Measurements from ENCODE around the gene TTC34.

TTC34 gene

GRCh38 chr1:2796890-2797740, 4.4 kb downstream of the TTC34 start:
- Histone ChIP-seq H3K9me3 (ENCODE audit: control insufficient read depth in 1 of 2, low read length in 2 of 2) (peaks cover 15% of the 10 kb centered on the region in 2 donors), H3K27me3 (ENCODE audit: control insufficient read depth in 1 of 2, insufficient read depth in 2 of 2, low read length in 2 of 2) (no peaks in the 10 kb centered on the region), H3K9ac (ENCODE audit: low read depth in 1 of 2, low read length in 2 of 2) (no peak overlapping the region), H3K36me3 (ENCODE audit: control insufficient read depth in 1 of 2, insufficient read depth in 2 of 2, low read length in 2 of 2) (no peaks in the 10 kb centered on the region), H3K27ac (ENCODE audit: low read depth, low read length) (no peak overlapping the region), H3K4me3 (ENCODE audit: low read depth in 1 of 2, low read length in 2 of 2) (no peak overlapping the region), H3K4me1 (ENCODE audit: control insufficient read depth in 1 of 2, insufficient read depth in 2 of 2, low read length in 2 of 2) (no peaks in the 10 kb centered on the region)

- Histone ChIP-seq H3K4me3 (ENCODE audit: low read depth in 1 of 2, low read length in 2 of 2) (no peak overlapping the region), H3K9me3 (ENCODE audit: control insufficient read depth in 1 of 2, low read length in 2 of 2) (peaks cover 17% of the 10 kb centered on the region in 2 donors), H3K9ac (ENCODE audit: low read depth in 1 of 2, low read length in 2 of 2) (no peak overlapping the region), H3K27me3 (ENCODE audit: control insufficient read depth in 1 of 2, insufficient read depth in 2 of 2, low read length in 2 of 2) (peaks cover 0 to 4% of the 10 kb centered on the region in 2 donors), H3K4me1 (ENCODE audit: control insufficient read depth in 1 of 2, insufficient read depth in 2 of 2, low read length in 2 of 2) (no peaks in the 10 kb centered on the region), H3K27ac (ENCODE audit: low read depth, low read length) (no peak overlapping the region), H3K36me3 (ENCODE audit: control insufficient read depth in 1 of 2, insufficient read depth in 2 of 2, low read length in 2 of 2) (no peaks in the 10 kb centered on the region)
Observed at GRCh38 chr1:2795926-2796325, 5.6 kb downstream of the TTC34 start.

- H3K27ac ChIP-seq (ENCODE audit: low read depth, low read length) = no peak overlapping the region
- H3K4me1 ChIP-seq (ENCODE audit: control insufficient read depth in 1 of 2, insufficient read depth in 2 of 2, low read length in 2 of 2) = no peaks in the 10 kb centered on the region
- peaks cover 8 to 16% of the 10 kb centered on the region in 2 donors for H3K27me3 ChIP-seq (ENCODE audit: control insufficient read depth in 1 of 2, insufficient read depth in 2 of 2, low read length in 2 of 2)
- no peak overlapping the region for H3K4me3 ChIP-seq (ENCODE audit: low read depth in 1 of 2, low read length in 2 of 2)
- peaks cover 17% of the 10 kb centered on the region in 2 donors for H3K9me3 ChIP-seq (ENCODE audit: control insufficient read depth in 1 of 2, low read length in 2 of 2)
- no peak overlapping the region for H3K9ac ChIP-seq (ENCODE audit: low read depth in 1 of 2, low read length in 2 of 2)
- no peaks in the 10 kb centered on the region for H3K36me3 ChIP-seq (ENCODE audit: control insufficient read depth in 1 of 2, insufficient read depth in 2 of 2, low read length in 2 of 2)
Observed at GRCh38 chr1:2791027-2791760, 10.3 kb downstream of the TTC34 start.

- H3K27ac ChIP-seq (ENCODE audit: low read depth, low read length) = no peak overlapping the region
- H3K27me3 ChIP-seq (ENCODE audit: control insufficient read depth in 1 of 2, insufficient read depth in 2 of 2, low read length in 2 of 2) = peaks cover 8 to 16% of the 10 kb centered on the region in 2 donors
- H3K36me3 ChIP-seq (ENCODE audit: control insufficient read depth in 1 of 2, insufficient read depth in 2 of 2, low read length in 2 of 2) = no peaks in the 10 kb centered on the region
- no peaks in the 10 kb centered on the region for H3K4me1 ChIP-seq (ENCODE audit: control insufficient read depth in 1 of 2, insufficient read depth in 2 of 2, low read length in 2 of 2)
- H3K9ac ChIP-seq (ENCODE audit: low read depth in 1 of 2, low read length in 2 of 2) = no peak overlapping the region
- no peak overlapping the region for H3K4me3 ChIP-seq (ENCODE audit: low read depth in 1 of 2, low read length in 2 of 2)
- peaks cover 15 to 17% of the 10 kb centered on the region in 2 donors for H3K9me3 ChIP-seq (ENCODE audit: control insufficient read depth in 1 of 2, low read length in 2 of 2)
Observed at GRCh38 chr1:2789986-2790581, 11.4 kb downstream of the TTC34 start.

- no peak overlapping the region for H3K9ac ChIP-seq (ENCODE audit: low read depth in 1 of 2, low read length in 2 of 2)
- no peak overlapping the region for H3K4me3 ChIP-seq (ENCODE audit: low read depth in 1 of 2, low read length in 2 of 2)
- no peak overlapping the region for H3K27ac ChIP-seq (ENCODE audit: low read depth, low read length)
- no peaks in the 10 kb centered on the region for H3K36me3 ChIP-seq (ENCODE audit: control insufficient read depth in 1 of 2, insufficient read depth in 2 of 2, low read length in 2 of 2)
- H3K4me1 ChIP-seq (ENCODE audit: control insufficient read depth in 1 of 2, insufficient read depth in 2 of 2, low read length in 2 of 2) = no peaks in the 10 kb centered on the region
- H3K9me3 ChIP-seq (ENCODE audit: control insufficient read depth in 1 of 2, low read length in 2 of 2) = peaks cover 13 to 17% of the 10 kb centered on the region in 2 donors
- peaks cover 8 to 16% of the 10 kb centered on the region in 2 donors for H3K27me3 ChIP-seq (ENCODE audit: control insufficient read depth in 1 of 2, insufficient read depth in 2 of 2, low read length in 2 of 2)
Observed at GRCh38 chr1:2789164-2789985, 12.1 kb downstream of the TTC34 start.

GRCh38 chr1:2788506-2789163, 12.9 kb downstream of the TTC34 start:
- no peak overlapping the region for H3K9ac ChIP-seq (ENCODE audit: low read depth in 1 of 2, low read length in 2 of 2)
- H3K36me3 ChIP-seq (ENCODE audit: control insufficient read depth in 1 of 2, insufficient read depth in 2 of 2, low read length in 2 of 2) = no peaks in the 10 kb centered on the region
- no peaks in the 10 kb centered on the region for H3K4me1 ChIP-seq (ENCODE audit: control insufficient read depth in 1 of 2, insufficient read depth in 2 of 2, low read length in 2 of 2)
- peaks cover 8 to 16% of the 10 kb centered on the region in 2 donors for H3K27me3 ChIP-seq (ENCODE audit: control insufficient read depth in 1 of 2, insufficient read depth in 2 of 2, low read length in 2 of 2)
- no peak overlapping the region for H3K27ac ChIP-seq (ENCODE audit: low read depth, low read length)
- H3K9me3 ChIP-seq (ENCODE audit: control insufficient read depth in 1 of 2, low read length in 2 of 2) = peaks cover 8 to 12% of the 10 kb centered on the region in 2 donors
- no peak overlapping the region for H3K4me3 ChIP-seq (ENCODE audit: low read depth in 1 of 2, low read length in 2 of 2)

GRCh38 chr1:2787163-2787911, 14.2 kb downstream of the TTC34 start:
- Histone ChIP-seq H3K4me3 (ENCODE audit: low read depth in 1 of 2, low read length in 2 of 2) (no peak overlapping the region), H3K27me3 (ENCODE audit: control insufficient read depth in 1 of 2, insufficient read depth in 2 of 2, low read length in 2 of 2) (peaks cover 8 to 16% of the 10 kb centered on the region in 2 donors), H3K4me1 (ENCODE audit: control insufficient read depth in 1 of 2, insufficient read depth in 2 of 2, low read length in 2 of 2) (no peaks in the 10 kb centered on the region), H3K27ac (ENCODE audit: low read depth, low read length) (no peak overlapping the region), H3K9me3 (ENCODE audit: control insufficient read depth in 1 of 2, low read length in 2 of 2) (peaks cover 4 to 12% of the 10 kb centered on the region in 2 donors), H3K9ac (ENCODE audit: low read depth in 1 of 2, low read length in 2 of 2) (no peak overlapping the region), H3K36me3 (ENCODE audit: control insufficient read depth in 1 of 2, insufficient read depth in 2 of 2, low read length in 2 of 2) (no peaks in the 10 kb centered on the region)

- no peak overlapping the region for H3K9ac ChIP-seq (ENCODE audit: low read depth in 1 of 2, low read length in 2 of 2)
- H3K4me1 ChIP-seq (ENCODE audit: control insufficient read depth in 1 of 2, insufficient read depth in 2 of 2, low read length in 2 of 2) = no peaks in the 10 kb centered on the region
- peaks cover 5 to 12% of the 10 kb centered on the region in 2 donors for H3K9me3 ChIP-seq (ENCODE audit: control insufficient read depth in 1 of 2, low read length in 2 of 2)
- peaks cover 8 to 15% of the 10 kb centered on the region in 2 donors for H3K27me3 ChIP-seq (ENCODE audit: control insufficient read depth in 1 of 2, insufficient read depth in 2 of 2, low read length in 2 of 2)
- no peak overlapping the region for H3K4me3 ChIP-seq (ENCODE audit: low read depth in 1 of 2, low read length in 2 of 2)
- H3K27ac ChIP-seq (ENCODE audit: low read depth, low read length) = no peak overlapping the region
- no peaks in the 10 kb centered on the region for H3K36me3 ChIP-seq (ENCODE audit: control insufficient read depth in 1 of 2, insufficient read depth in 2 of 2, low read length in 2 of 2)
Observed at GRCh38 chr1:2786329-2787162, 14.9 kb downstream of the TTC34 start.

Measured in duodenal mucosa (tissue), 2 donors.